ENCODE results near the gene TARS3.

The TARS3 gene

DNA sequence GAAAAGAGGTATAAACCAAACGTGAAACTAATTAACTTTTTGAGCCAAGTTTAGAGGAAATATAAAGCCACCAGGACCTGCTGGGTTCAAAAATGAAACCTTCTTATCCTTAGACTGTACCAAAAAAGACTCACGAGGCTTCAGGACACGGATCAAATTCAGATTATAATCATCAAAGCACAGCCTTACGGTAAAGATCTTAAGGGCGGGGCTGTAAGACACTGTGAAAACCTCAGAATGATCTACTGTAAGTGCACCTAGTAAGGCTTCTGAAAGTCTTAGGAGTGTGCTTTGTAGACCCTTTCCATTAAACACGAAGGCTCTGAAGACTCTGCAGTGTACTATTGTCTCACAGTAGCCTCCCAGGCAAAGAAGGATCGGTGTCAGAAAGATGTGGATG lies 26.8 kb downstream of the TARS3 start:
- TF ChIP-seq, protein P1, sequence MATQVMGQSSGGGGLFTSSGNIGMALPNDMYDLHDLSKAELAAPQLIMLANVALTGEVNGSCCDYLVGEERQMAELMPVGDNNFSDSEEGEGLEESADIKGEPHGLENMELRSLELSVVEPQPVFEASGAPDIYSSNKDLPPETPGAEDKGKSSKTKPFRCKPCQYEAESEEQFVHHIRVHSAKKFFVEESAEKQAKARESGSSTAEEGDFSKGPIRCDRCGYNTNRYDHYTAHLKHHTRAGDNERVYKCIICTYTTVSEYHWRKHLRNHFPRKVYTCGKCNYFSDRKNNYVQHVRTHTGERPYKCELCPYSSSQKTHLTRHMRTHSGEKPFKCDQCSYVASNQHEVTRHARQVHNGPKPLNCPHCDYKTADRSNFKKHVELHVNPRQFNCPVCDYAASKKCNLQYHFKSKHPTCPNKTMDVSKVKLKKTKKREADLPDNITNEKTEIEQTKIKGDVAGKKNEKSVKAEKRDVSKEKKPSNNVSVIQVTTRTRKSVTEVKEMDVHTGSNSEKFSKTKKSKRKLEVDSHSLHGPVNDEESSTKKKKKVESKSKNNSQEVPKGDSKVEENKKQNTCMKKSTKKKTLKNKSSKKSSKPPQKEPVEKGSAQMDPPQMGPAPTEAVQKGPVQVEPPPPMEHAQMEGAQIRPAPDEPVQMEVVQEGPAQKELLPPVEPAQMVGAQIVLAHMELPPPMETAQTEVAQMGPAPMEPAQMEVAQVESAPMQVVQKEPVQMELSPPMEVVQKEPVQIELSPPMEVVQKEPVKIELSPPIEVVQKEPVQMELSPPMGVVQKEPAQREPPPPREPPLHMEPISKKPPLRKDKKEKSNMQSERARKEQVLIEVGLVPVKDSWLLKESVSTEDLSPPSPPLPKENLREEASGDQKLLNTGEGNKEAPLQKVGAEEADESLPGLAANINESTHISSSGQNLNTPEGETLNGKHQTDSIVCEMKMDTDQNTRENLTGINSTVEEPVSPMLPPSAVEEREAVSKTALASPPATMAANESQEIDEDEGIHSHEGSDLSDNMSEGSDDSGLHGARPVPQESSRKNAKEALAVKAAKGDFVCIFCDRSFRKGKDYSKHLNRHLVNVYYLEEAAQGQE (IDR thresholded peaks at IDR 0.05; ENCODE audit: insufficient replicate concordance, low read depth), result no peak
- TF ChIP-seq GABPA (IDR thresholded peaks at IDR 0.05; ENCODE audit: low read depth) (no peak), POLR2AphosphoS5 (IDR thresholded peaks at IDR 0.05; ENCODE audit: low read depth) (no peak), SPI1 (IDR thresholded peaks at IDR 0.05; ENCODE audit: borderline replicate concordance, low read depth) (no peak)
- TF ChIP-seq, protein P2, sequence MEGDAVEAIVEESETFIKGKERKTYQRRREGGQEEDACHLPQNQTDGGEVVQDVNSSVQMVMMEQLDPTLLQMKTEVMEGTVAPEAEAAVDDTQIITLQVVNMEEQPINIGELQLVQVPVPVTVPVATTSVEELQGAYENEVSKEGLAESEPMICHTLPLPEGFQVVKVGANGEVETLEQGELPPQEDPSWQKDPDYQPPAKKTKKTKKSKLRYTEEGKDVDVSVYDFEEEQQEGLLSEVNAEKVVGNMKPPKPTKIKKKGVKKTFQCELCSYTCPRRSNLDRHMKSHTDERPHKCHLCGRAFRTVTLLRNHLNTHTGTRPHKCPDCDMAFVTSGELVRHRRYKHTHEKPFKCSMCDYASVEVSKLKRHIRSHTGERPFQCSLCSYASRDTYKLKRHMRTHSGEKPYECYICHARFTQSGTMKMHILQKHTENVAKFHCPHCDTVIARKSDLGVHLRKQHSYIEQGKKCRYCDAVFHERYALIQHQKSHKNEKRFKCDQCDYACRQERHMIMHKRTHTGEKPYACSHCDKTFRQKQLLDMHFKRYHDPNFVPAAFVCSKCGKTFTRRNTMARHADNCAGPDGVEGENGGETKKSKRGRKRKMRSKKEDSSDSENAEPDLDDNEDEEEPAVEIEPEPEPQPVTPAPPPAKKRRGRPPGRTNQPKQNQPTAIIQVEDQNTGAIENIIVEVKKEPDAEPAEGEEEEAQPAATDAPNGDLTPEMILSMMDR (IDR thresholded peaks at IDR 0.05; ENCODE audit: insufficient read depth, low read length), result no peak
- Histone ChIP-seq H3K4me3 (replicated peaks; ENCODE audit: insufficient read depth, low read length) (no peak overlapping the region), H3K27ac (replicated peaks) (no peak overlapping the region), H3K27me3 (ENCODE audit: insufficient read depth, poor library complexity, severe bottlenecking) (no peaks in the 10 kb centered on the region)
- no peak for DNase-seq (ENCODE audit: low read depth in 1 of 2, low spot score in 1 of 2)

DNA sequence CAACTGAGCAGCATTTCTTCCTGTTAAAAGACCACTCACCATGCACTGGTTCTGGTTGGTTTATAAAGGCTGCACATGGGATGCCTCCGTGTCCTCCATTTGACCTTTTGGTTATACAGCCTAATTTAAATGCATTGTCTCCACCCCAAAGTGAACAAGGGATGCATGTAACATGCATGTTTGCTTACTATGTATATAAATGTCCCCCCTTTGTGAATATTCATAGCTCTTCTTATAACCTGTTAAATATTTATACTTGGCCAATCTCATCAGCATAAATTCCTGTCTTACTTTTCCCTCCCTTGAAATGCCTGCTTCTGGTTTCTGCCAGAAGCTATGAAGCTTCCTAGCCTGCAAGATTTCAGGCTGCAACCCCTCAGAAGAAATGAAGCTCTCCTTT lies 27.4 kb downstream of the TARS3 start:
- TF ChIP-seq SPI1 (IDR thresholded peaks at IDR 0.05; ENCODE audit: borderline replicate concordance, low read depth), result no peak
- TF ChIP-seq, protein P2 (IDR thresholded peaks at IDR 0.05; ENCODE audit: insufficient read depth, low read length), result no peak
- TF ChIP-seq POLR2AphosphoS5 (IDR thresholded peaks at IDR 0.05; ENCODE audit: low read depth), result no peak
- H3K27ac ChIP-seq (replicated peaks), result no peak overlapping the region
- DNase-seq (ENCODE audit: low read depth in 1 of 2, low spot score in 1 of 2), result no peak
- no peak overlapping the region for H3K4me3 ChIP-seq (replicated peaks; ENCODE audit: insufficient read depth, low read length)
- H3K27me3 ChIP-seq (ENCODE audit: insufficient read depth, poor library complexity, severe bottlenecking), result no peaks in the 10 kb centered on the region

DNA sequence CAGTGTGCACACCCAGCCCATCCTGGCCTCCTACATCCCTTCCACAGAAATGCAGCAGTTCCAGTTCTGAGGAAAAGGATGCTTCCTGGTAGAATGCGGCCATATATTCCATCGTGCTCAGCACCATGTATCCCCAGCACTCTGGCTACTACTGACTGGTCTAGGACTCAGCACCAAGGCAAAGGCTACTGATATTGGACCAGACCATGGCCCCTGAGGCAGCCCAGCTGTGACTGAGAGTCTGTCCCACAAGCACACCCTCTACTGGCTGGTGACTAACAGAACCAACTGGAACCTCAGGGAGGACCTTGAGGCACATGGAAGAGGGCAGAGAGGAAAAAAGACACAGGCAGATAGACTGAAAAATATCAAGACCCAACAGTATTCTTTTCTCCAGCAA lies 30.0 kb downstream of the TARS3 start:
- no peak overlapping the region for H3K4me3 ChIP-seq (replicated peaks; ENCODE audit: insufficient read depth, low read length)
- DNase-seq (ENCODE audit: low read depth in 1 of 2, low spot score in 1 of 2), result no peak
- H3K27ac ChIP-seq (replicated peaks), result no peak overlapping the region
- no peaks in the 10 kb centered on the region for H3K27me3 ChIP-seq (ENCODE audit: insufficient read depth, poor library complexity, severe bottlenecking)
- TF ChIP-seq POLR2AphosphoS5 (IDR thresholded peaks at IDR 0.05; ENCODE audit: low read depth) (no peak), GABPA (IDR thresholded peaks at IDR 0.05; ENCODE audit: low read depth) (no peak), SPI1 (IDR thresholded peaks at IDR 0.05; ENCODE audit: borderline replicate concordance, low read depth) (no peak)
- TF ChIP-seq, protein P1 (IDR thresholded peaks at IDR 0.05; ENCODE audit: insufficient replicate concordance, low read depth), result no peak
- TF ChIP-seq, protein P2 (IDR thresholded peaks at IDR 0.05; ENCODE audit: insufficient read depth, low read length), result no peak

Measured in HL-60 (cell line).